HEK293 (cell line): ENCODE measurements around the gene MAPK9.

Experiments
- BCL11A ChIP-seq: fragments of 450-650 bp; formaldehyde crosslinking; IDR thresholded peaks from 2 replicates; pipeline ENCODE4 v1.5.1; 2016; ENCODE audit warnings: low read depth, missing biosample characterization, missing genetic modification characterization
- BCL11B ChIP-seq: fragments of 450-650 bp; formaldehyde crosslinking; IDR thresholded peaks from 2 replicates; pipeline ENCODE4 v1.5.1; 2016; ENCODE audit warnings: low read depth, missing biosample characterization, missing genetic modification characterization
- ZFP37 ChIP-seq: fragments of 450-650 bp; formaldehyde crosslinking; IDR thresholded peaks from 2 replicates; pipeline ENCODE4 v1.5.1; 2016; ENCODE audit warnings: missing biosample characterization, missing genetic modification characterization
- ZNF175 ChIP-seq: fragments of 450-650 bp; formaldehyde crosslinking; IDR thresholded peaks from 2 replicates; pipeline ENCODE4 v1.5.1; 2016; ENCODE audit warnings: missing biosample characterization, missing genetic modification characterization
- ZNF777 ChIP-seq: fragments of 450-650 bp; formaldehyde crosslinking; IDR thresholded peaks from 2 replicates; pipeline ENCODE4 v1.5.1; 2017; ENCODE audit warnings: missing biosample characterization, missing genetic modification characterization, borderline replicate concordance
- TF ChIP-seq, protein P1 (sequence below): fragments of 450-650 bp; formaldehyde crosslinking; IDR thresholded peaks from 2 replicates; pipeline ENCODE4 v1.5.1; 2016; ENCODE audit warnings: missing biosample characterization, missing genetic modification characterization
- TF ChIP-seq, protein P2 (sequence below): fragments of 450-650 bp; formaldehyde crosslinking; IDR thresholded peaks from 2 replicates; pipeline ENCODE4 v1.5.1; 2016; ENCODE audit warnings: missing biosample characterization, missing genetic modification characterization, low read depth
- TF ChIP-seq, protein P3 (sequence below): fragments of 450-650 bp; IDR thresholded peaks from 2 replicates; pipeline ENCODE4 v1.5.1; 2018; ENCODE audit warnings: missing biosample characterization, mild to moderate bottlenecking, missing genetic modification characterization
- TF ChIP-seq, protein P4 (sequence below): fragments of 450-650 bp; formaldehyde crosslinking; optimal IDR thresholded peaks from 2 replicates; pipeline ENCODE3; 2016; ENCODE audit warnings: missing biosample characterization, mild to moderate bottlenecking, missing genetic modification characterization
- TF ChIP-seq, protein P5 (sequence below): fragments of 450-650 bp; formaldehyde crosslinking; IDR thresholded peaks from 2 replicates; pipeline ENCODE4 v1.5.1; 2016; ENCODE audit warnings: missing biosample characterization, missing genetic modification characterization, borderline replicate concordance
- TF ChIP-seq, protein P6 (sequence below): fragments of 450-650 bp; formaldehyde crosslinking; IDR thresholded peaks from 2 replicates; pipeline ENCODE4 v1.5.1; 2016; ENCODE audit warnings: missing biosample characterization, missing genetic modification characterization

DNA sequence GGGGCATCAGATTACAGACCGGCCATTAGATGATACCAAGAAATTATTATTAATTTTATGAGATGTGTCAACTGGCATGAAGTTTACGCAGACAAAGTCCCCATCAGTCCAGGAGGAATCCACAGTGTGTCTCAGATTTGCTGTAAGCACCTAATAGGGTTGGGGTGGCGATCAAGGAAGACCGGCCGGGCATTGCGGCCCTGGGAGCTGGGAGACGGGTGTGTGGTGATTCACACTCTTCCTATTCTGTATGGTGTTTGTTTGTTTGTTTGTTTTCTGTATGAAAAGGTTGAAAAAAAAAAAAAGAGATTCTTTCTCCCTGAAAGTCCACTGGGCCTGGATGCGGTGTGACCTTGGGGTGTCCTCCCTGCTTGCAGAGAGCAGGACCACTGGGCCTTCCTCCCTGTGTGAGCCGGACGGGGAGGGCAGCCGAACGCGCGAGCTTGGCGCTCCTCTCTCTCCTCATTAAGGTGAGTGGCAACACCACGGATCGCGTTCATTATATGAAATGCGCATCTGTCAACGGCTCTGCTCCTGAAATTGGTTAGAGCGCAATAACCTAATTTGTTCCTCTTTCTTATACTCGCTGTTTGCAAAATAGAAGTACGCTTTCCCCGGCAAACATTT is 98.0 kb downstream of the MAPK9 start:
- TF ChIP-seq BCL11B (tag by site-specific recombination), result no peak
- TF ChIP-seq, protein P1, sequence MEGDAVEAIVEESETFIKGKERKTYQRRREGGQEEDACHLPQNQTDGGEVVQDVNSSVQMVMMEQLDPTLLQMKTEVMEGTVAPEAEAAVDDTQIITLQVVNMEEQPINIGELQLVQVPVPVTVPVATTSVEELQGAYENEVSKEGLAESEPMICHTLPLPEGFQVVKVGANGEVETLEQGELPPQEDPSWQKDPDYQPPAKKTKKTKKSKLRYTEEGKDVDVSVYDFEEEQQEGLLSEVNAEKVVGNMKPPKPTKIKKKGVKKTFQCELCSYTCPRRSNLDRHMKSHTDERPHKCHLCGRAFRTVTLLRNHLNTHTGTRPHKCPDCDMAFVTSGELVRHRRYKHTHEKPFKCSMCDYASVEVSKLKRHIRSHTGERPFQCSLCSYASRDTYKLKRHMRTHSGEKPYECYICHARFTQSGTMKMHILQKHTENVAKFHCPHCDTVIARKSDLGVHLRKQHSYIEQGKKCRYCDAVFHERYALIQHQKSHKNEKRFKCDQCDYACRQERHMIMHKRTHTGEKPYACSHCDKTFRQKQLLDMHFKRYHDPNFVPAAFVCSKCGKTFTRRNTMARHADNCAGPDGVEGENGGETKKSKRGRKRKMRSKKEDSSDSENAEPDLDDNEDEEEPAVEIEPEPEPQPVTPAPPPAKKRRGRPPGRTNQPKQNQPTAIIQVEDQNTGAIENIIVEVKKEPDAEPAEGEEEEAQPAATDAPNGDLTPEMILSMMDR (tag by site-specific recombination), result no peak
- no peak for TF ChIP-seq ZNF777 (tag by site-specific recombination)
- no peak for TF ChIP-seq ZNF175
- TF ChIP-seq BCL11A (tag by site-specific recombination), result no peak
- TF ChIP-seq, protein P2, sequence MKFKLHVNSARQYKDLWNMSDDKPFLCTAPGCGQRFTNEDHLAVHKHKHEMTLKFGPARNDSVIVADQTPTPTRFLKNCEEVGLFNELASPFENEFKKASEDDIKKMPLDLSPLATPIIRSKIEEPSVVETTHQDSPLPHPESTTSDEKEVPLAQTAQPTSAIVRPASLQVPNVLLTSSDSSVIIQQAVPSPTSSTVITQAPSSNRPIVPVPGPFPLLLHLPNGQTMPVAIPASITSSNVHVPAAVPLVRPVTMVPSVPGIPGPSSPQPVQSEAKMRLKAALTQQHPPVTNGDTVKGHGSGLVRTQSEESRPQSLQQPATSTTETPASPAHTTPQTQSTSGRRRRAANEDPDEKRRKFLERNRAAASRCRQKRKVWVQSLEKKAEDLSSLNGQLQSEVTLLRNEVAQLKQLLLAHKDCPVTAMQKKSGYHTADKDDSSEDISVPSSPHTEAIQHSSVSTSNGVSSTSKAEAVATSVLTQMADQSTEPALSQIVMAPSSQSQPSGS (tag by site-specific recombination), result no peak
- TF ChIP-seq, protein P3, sequence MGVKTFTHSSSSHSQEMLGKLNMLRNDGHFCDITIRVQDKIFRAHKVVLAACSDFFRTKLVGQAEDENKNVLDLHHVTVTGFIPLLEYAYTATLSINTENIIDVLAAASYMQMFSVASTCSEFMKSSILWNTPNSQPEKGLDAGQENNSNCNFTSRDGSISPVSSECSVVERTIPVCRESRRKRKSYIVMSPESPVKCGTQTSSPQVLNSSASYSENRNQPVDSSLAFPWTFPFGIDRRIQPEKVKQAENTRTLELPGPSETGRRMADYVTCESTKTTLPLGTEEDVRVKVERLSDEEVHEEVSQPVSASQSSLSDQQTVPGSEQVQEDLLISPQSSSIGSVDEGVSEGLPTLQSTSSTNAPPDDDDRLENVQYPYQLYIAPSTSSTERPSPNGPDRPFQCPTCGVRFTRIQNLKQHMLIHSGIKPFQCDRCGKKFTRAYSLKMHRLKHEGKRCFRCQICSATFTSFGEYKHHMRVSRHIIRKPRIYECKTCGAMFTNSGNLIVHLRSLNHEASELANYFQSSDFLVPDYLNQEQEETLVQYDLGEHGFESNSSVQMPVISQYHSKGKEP (tag by site-specific recombination), result no peak
- TF ChIP-seq ZFP37 (tag by site-specific recombination), result no peak
- TF ChIP-seq, protein P4, sequence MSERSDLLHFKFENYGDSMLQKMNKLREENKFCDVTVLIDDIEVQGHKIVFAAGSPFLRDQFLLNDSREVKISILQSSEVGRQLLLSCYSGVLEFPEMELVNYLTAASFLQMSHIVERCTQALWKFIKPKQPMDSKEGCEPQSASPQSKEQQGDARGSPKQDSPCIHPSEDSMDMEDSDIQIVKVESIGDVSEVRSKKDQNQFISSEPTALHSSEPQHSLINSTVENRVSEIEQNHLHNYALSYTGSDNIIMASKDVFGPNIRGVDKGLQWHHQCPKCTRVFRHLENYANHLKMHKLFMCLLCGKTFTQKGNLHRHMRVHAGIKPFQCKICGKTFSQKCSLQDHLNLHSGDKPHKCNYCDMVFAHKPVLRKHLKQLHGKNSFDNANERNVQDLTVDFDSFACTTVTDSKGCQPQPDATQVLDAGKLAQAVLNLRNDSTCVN (tag by site-specific recombination), result no peak
- TF ChIP-seq, protein P5, sequence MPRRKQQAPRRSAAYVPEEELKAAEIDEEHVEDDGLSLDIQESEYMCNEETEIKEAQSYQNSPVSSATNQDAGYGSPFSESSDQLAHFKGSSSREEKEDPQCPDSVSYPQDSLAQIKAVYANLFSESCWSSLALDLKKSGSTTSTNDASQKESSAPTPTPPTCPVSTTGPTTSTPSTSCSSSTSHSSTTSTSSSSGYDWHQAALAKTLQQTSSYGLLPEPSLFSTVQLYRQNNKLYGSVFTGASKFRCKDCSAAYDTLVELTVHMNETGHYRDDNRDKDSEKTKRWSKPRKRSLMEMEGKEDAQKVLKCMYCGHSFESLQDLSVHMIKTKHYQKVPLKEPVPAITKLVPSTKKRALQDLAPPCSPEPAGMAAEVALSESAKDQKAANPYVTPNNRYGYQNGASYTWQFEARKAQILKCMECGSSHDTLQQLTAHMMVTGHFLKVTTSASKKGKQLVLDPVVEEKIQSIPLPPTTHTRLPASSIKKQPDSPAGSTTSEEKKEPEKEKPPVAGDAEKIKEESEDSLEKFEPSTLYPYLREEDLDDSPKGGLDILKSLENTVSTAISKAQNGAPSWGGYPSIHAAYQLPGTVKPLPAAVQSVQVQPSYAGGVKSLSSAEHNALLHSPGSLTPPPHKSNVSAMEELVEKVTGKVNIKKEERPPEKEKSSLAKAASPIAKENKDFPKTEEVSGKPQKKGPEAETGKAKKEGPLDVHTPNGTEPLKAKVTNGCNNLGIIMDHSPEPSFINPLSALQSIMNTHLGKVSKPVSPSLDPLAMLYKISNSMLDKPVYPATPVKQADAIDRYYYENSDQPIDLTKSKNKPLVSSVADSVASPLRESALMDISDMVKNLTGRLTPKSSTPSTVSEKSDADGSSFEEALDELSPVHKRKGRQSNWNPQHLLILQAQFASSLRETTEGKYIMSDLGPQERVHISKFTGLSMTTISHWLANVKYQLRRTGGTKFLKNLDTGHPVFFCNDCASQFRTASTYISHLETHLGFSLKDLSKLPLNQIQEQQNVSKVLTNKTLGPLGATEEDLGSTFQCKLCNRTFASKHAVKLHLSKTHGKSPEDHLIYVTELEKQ, result no peak
- TF ChIP-seq, protein P6, sequence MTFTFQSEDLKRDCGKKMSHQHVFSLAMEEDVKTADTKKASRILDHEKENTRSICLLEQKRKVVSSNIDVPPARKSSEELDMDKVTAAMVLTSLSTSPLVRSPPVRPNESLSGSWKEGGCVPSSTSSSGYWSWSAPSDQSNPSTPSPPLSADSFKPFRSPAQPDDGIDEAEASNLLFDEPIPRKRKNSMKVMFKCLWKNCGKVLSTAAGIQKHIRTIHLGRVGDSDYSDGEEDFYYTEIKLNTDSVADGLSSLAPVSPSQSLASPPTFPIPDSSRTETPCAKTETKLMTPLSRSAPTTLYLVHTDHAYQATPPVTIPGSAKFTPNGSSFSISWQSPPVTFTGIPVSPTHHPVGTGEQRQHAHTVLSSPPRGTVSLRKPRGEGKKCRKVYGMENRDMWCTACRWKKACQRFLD, result no peak
